ENCODE results near the gene MATN3. TPM values are rescaled to one million over a fixed set of nuclear protein-coding genes. Genes with fewer than 3 reads are reported as not detected.

Gene MATN3
- total RNA-seq, 1 experiment from 2014 or later: 3.5 TPM

GRCh38 chr2:20005067-20005627, 7.3 kb downstream of the MATN3 start:
- no peak overlapping the region for H3K4me3 ChIP-seq (ENCODE audit: low read depth in 2 of 2, low read length in 2 of 2)
- no TSS peak for BruUV-seq (replicated peaks)
- TF ChIP-seq SIN3A (IDR thresholded peaks at IDR 0.05; ENCODE audit: borderline replicate concordance, insufficient read depth, low read depth, low read length) (no peak), TCF7L2 (IDR thresholded peaks at IDR 0.05; ENCODE audit: low read depth, low read length) (no peak), POLR2AphosphoS5 (IDR thresholded peaks at IDR 0.05; ENCODE audit: low read depth, low read length) (no peak)
- TF ChIP-seq, protein P1, sequence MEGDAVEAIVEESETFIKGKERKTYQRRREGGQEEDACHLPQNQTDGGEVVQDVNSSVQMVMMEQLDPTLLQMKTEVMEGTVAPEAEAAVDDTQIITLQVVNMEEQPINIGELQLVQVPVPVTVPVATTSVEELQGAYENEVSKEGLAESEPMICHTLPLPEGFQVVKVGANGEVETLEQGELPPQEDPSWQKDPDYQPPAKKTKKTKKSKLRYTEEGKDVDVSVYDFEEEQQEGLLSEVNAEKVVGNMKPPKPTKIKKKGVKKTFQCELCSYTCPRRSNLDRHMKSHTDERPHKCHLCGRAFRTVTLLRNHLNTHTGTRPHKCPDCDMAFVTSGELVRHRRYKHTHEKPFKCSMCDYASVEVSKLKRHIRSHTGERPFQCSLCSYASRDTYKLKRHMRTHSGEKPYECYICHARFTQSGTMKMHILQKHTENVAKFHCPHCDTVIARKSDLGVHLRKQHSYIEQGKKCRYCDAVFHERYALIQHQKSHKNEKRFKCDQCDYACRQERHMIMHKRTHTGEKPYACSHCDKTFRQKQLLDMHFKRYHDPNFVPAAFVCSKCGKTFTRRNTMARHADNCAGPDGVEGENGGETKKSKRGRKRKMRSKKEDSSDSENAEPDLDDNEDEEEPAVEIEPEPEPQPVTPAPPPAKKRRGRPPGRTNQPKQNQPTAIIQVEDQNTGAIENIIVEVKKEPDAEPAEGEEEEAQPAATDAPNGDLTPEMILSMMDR (IDR thresholded peaks at IDR 0.05): no peak
- TF ChIP-seq, protein P2, sequence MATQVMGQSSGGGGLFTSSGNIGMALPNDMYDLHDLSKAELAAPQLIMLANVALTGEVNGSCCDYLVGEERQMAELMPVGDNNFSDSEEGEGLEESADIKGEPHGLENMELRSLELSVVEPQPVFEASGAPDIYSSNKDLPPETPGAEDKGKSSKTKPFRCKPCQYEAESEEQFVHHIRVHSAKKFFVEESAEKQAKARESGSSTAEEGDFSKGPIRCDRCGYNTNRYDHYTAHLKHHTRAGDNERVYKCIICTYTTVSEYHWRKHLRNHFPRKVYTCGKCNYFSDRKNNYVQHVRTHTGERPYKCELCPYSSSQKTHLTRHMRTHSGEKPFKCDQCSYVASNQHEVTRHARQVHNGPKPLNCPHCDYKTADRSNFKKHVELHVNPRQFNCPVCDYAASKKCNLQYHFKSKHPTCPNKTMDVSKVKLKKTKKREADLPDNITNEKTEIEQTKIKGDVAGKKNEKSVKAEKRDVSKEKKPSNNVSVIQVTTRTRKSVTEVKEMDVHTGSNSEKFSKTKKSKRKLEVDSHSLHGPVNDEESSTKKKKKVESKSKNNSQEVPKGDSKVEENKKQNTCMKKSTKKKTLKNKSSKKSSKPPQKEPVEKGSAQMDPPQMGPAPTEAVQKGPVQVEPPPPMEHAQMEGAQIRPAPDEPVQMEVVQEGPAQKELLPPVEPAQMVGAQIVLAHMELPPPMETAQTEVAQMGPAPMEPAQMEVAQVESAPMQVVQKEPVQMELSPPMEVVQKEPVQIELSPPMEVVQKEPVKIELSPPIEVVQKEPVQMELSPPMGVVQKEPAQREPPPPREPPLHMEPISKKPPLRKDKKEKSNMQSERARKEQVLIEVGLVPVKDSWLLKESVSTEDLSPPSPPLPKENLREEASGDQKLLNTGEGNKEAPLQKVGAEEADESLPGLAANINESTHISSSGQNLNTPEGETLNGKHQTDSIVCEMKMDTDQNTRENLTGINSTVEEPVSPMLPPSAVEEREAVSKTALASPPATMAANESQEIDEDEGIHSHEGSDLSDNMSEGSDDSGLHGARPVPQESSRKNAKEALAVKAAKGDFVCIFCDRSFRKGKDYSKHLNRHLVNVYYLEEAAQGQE (IDR thresholded peaks at IDR 0.05; ENCODE audit: insufficient read depth in 1 of 2, low read depth in 2 of 2, low read length in 1 of 2): no peak
- H3K9me3 ChIP-seq (ENCODE audit: control insufficient read depth, insufficient read depth, low read depth, low read length): no peaks in the 10 kb centered on the region
- no peaks in the 10 kb centered on the region for H3K27me3 ChIP-seq (ENCODE audit: control insufficient read depth, insufficient read depth, low read length)
- ATAC-seq (no peak), DNase-seq (ENCODE audit: low read depth, low spot score) (no peak)
- CTCF ChIA-PET: no interaction called here
- H3K4me1 ChIP-seq (ENCODE audit: control insufficient read depth, insufficient read depth, low read length): no peaks in the 10 kb centered on the region
- POLR2A ChIA-PET: interaction anchor here (0.6 kb wide), 1 partner anchor 8 kb away, joined by 3 read pairs; no protein-coding TSS in a partner anchor
- no peaks in the 10 kb centered on the region for H3K36me3 ChIP-seq (ENCODE audit: control insufficient read depth, insufficient read depth, low read length)
- H3K27ac ChIP-seq (ENCODE audit: low read length): no peak overlapping the region
- intact Hi-C loops (cut with micrococcal nuclease; ENCODE audit: unreplicated experiment) (no loop called here), in situ Hi-C loops (cut with HindIII; ENCODE audit: low pct_unique_long_range_greater_than_20kb, low sequenced_read_pairs) (no loop called here)

DNA sequence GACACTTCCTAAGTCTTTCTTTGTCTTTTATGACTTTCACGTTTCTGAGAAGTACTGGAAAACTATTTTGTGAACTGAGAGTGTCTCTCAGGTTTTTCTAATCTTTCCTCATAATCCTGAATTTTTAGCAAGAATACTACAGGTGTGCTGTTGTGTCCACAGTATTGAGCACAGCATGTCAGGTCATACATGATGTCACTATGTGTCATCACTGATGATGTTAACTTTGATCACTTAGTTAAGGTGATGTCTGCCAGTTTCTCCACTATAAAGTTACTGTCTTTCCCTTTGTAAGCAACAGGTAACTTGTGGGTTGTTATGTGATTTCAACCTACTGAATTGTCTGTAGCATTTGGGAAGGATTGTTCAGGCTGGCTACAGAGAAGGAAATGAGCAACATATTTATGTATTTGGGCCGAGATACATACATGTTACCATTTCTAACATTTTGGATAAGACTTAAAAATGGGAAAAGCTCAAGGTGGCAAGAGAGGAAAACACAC, 11.1 kb downstream of the MATN3 start:
- Histone ChIP-seq H3K27ac (ENCODE audit: low read length) (no peak overlapping the region), H3K4me3 (ENCODE audit: low read depth in 2 of 2, low read length in 2 of 2) (no peak overlapping the region), H3K36me3 (ENCODE audit: control insufficient read depth, insufficient read depth, low read length) (no peaks in the 10 kb centered on the region), H3K27me3 (ENCODE audit: control insufficient read depth, insufficient read depth, low read length) (no peaks in the 10 kb centered on the region), H3K9me3 (ENCODE audit: control insufficient read depth, insufficient read depth, low read depth, low read length) (no peaks in the 10 kb centered on the region), H3K4me1 (ENCODE audit: control insufficient read depth, insufficient read depth, low read length) (no peaks in the 10 kb centered on the region)
- BruUV-seq (replicated peaks): no TSS peak
- TF ChIP-seq SIN3A (IDR thresholded peaks at IDR 0.05; ENCODE audit: borderline replicate concordance, insufficient read depth, low read depth, low read length) (no peak), POLR2AphosphoS5 (IDR thresholded peaks at IDR 0.05; ENCODE audit: low read depth, low read length) (no peak), TCF7L2 (IDR thresholded peaks at IDR 0.05; ENCODE audit: low read depth, low read length) (no peak)
- TF ChIP-seq, protein P2 (IDR thresholded peaks at IDR 0.05; ENCODE audit: insufficient read depth in 1 of 2, low read depth in 2 of 2, low read length in 1 of 2): no peak
- TF ChIP-seq, protein P1 (IDR thresholded peaks at IDR 0.05): no peak
- ChIA-PET POLR2A (no interaction called here), CTCF (no interaction called here)
- in situ Hi-C loops (cut with HindIII; ENCODE audit: low pct_unique_long_range_greater_than_20kb, low sequenced_read_pairs) (no loop called here), intact Hi-C loops (cut with micrococcal nuclease; ENCODE audit: unreplicated experiment) (no loop called here)
- DNase-seq (ENCODE audit: low read depth, low spot score): no peak
- ATAC-seq: no peak

Data from Panc1 (cell line).